ENCODE measurements around the gene FCRLB. TPM values are rescaled to one million over a fixed set of nuclear protein-coding genes. Genes with fewer than 3 reads are reported as not detected.
"Not testable (repeated sequence)": the region's sequence is repeated elsewhere in the genome, so short reads cannot be mapped to it uniquely, and the experiment has no call there.

The FCRLB gene
- polyA plus RNA-seq, 5 donors, result 0.24 to 0.51 (median 0.42) TPM

- no peak for DNase-seq
Measured at GRCh38 chr1:161718559-161719324, 2.6 kb upstream of the FCRLB start.

- DNase-seq, result no peak
Measured at GRCh38 chr1:161719325-161719611, 2.1 kb upstream of the FCRLB start.

GRCh38 chr1:161720422-161720821 is 922 bp upstream of the FCRLB start:
- DNase-seq, result no peak

- DNase-seq, result no peak
Measured at GRCh38 chr1:161721738-161722343, 497 bp downstream of the FCRLB start.

GRCh38 chr1:161722406-161722805 is 1.1 kb downstream of the FCRLB start:
- no peak for DNase-seq

- peak in 1 of 2 donors; percentile 32 for DNase-seq
Measured at GRCh38 chr1:161723459-161724141, 2.3 kb downstream of the FCRLB start.

GRCh38 chr1:161725258-161725907 is 4.0 kb downstream of the FCRLB start:
- DNase-seq, result not testable (repeated sequence)

- DNase-seq, result peak; percentile 43 to 45
Measured at GRCh38 chr1:161725908-161726472, 4.6 kb downstream of the FCRLB start.

GRCh38 chr1:161726473-161727255 is 5.3 kb downstream of the FCRLB start:
- peak; percentile 83 to 85 for DNase-seq

GRCh38 chr1:161727256-161727924 is 6.0 kb downstream of the FCRLB start:
- no peak for DNase-seq

GRCh38 chr1:161728376-161729226 is 7.3 kb downstream of the FCRLB start:
- no peak for DNase-seq

GRCh38 chr1:161730050-161730564 is 8.8 kb downstream of the FCRLB start:
- no peak for DNase-seq

- DNase-seq, result no peak
Measured at GRCh38 chr1:161731241-161731640, 9.9 kb downstream of the FCRLB start.

GRCh38 chr1:161731981-161732718 is 10.8 kb downstream of the FCRLB start:
- no peak for DNase-seq

- DNase-seq, result no peak
Measured at GRCh38 chr1:161733526-161733925, 12.2 kb downstream of the FCRLB start.

- DNase-seq, result no peak
Measured at GRCh38 chr1:161735837-161736236, 14.5 kb downstream of the FCRLB start.

GRCh38 chr1:161736335-161736969 is 15.1 kb downstream of the FCRLB start:
- no peak for DNase-seq

GRCh38 chr1:161737625-161738024 is 16.3 kb downstream of the FCRLB start:
- no peak for DNase-seq
